ENCODE data around the gene HEBP1.

Gene HEBP1

DNA sequence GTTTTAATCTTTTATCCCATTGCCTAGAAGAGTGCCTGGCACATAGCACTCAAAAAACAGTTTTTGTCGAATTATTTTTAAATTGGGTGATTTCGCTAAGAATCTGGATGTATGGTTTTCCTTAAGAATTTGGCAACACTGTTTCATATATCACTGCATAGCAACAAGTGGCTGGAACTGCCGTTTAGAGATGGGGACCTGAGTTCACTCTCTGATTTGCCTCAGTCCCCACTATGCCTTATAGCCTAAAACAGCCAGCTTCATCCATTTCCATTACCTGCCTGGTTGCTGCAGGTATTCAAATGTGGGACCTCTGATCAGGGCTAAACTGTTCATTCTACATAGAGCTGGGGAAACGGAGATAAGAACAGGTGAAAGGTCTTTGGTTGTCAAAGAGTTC, 1.8 kb downstream of the HEBP1 start:
- DNase-seq (ENCODE audit: low read depth, low spot score) = no peak
- TF ChIP-seq, protein P1, sequence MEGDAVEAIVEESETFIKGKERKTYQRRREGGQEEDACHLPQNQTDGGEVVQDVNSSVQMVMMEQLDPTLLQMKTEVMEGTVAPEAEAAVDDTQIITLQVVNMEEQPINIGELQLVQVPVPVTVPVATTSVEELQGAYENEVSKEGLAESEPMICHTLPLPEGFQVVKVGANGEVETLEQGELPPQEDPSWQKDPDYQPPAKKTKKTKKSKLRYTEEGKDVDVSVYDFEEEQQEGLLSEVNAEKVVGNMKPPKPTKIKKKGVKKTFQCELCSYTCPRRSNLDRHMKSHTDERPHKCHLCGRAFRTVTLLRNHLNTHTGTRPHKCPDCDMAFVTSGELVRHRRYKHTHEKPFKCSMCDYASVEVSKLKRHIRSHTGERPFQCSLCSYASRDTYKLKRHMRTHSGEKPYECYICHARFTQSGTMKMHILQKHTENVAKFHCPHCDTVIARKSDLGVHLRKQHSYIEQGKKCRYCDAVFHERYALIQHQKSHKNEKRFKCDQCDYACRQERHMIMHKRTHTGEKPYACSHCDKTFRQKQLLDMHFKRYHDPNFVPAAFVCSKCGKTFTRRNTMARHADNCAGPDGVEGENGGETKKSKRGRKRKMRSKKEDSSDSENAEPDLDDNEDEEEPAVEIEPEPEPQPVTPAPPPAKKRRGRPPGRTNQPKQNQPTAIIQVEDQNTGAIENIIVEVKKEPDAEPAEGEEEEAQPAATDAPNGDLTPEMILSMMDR (IDR thresholded peaks at IDR 0.05; ENCODE audit: insufficient read depth, low read length, missing control alignments) = no peak
- POLR2A ChIA-PET = no interaction called here
- CTCF ChIA-PET = interaction anchor here (0.6 to 3.4 kb wide), 7 partner anchors 8 to 215 kb away, joined by 3 to 22 read pairs (median 5); no protein-coding TSS in a partner anchor
- H3K4me3 ChIP-seq (ENCODE audit: low read depth, low read length) = no peak overlapping the region

- no peak overlapping the region for H3K4me3 ChIP-seq (ENCODE audit: low read depth, low read length)
- TF ChIP-seq, protein P1 (IDR thresholded peaks at IDR 0.05; ENCODE audit: insufficient read depth, low read length, missing control alignments) = no peak
- ChIA-PET POLR2A (no interaction called here), CTCF (interaction anchor here (0.9 to 3.4 kb wide), 6 partner anchors 11 to 215 kb away, joined by 3 to 22 read pairs (median 6); no protein-coding TSS in a partner anchor)
- no peak for DNase-seq (ENCODE audit: low read depth, low spot score)
Observed at GRCh38 chr12:12997734-12998133, 2.3 kb downstream of the HEBP1 start.

DNA sequence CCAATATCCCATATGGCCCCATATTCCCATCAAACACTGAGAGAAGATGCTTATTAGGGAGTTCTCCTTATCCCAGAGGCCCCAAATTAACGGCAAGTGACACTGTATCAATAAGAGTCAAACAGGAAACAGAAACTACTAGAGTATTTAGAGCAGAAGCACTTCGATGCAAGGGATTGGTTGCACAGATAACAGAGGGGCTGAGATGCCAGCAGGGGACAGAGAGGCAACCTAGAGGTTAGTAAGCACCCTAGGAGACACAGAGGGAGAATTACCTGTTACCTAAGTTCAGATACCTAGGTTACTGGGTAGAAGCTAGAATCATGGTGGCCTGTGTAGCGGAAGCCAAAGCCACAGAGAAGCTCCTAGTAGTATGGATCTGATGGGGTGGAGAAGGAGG, 2.9 kb downstream of the HEBP1 start:
- TF ChIP-seq, protein P1 (IDR thresholded peaks at IDR 0.05; ENCODE audit: insufficient read depth, low read length, missing control alignments) = no peak
- CTCF ChIA-PET = interaction anchor here (0.9 to 3.4 kb wide), 8 partner anchors 11 to 216 kb away, joined by 3 to 22 read pairs (median 5); no protein-coding TSS in a partner anchor
- DNase-seq (ENCODE audit: low read depth, low spot score) = no peak
- POLR2A ChIA-PET = no interaction called here
- H3K4me3 ChIP-seq (ENCODE audit: low read depth, low read length) = no peak overlapping the region

- POLR2A ChIA-PET = no interaction called here
- CTCF ChIA-PET = interaction anchor here (0.6 to 3.4 kb wide), 5 partner anchors 12 to 217 kb away, joined by 3 to 22 read pairs (median 5); no protein-coding TSS in a partner anchor
- TF ChIP-seq, protein P1 (IDR thresholded peaks at IDR 0.05; ENCODE audit: insufficient read depth, low read length, missing control alignments) = no peak
- DNase-seq (ENCODE audit: low read depth, low spot score) = no peak
- no peak overlapping the region for H3K4me3 ChIP-seq (ENCODE audit: low read depth, low read length)
Observed at GRCh38 chr12:12996209-12996608, 3.9 kb downstream of the HEBP1 start.

- POLR2A ChIA-PET = interaction anchor here (1.2 kb wide), 1 partner anchor 217 kb away, joined by 3 read pairs; no protein-coding TSS in a partner anchor
Observed at GRCh38 chr12:12995088-12995487, 5.0 kb downstream of the HEBP1 start.

GRCh38 chr12:12993367-12993766, 6.7 kb downstream of the HEBP1 start:
- POLR2A ChIA-PET = interaction anchor here (0.6 to 0.7 kb wide), 2 partner anchors 13 to 45 kb away, joined by 3 read pairs; no protein-coding TSS in a partner anchor
- no peak overlapping the region for H3K4me3 ChIP-seq (ENCODE audit: low read depth, low read length)
- DNase-seq (ENCODE audit: low read depth, low spot score) = no peak
- CTCF ChIA-PET = interaction anchor here (0.8 to 7.3 kb wide), 7 partner anchors 9 to 241 kb away, joined by 3 to 43 read pairs (median 4); no protein-coding TSS in a partner anchor
- TF ChIP-seq, protein P1 (IDR thresholded peaks at IDR 0.05; ENCODE audit: insufficient read depth, low read length, missing control alignments) = no peak

More at GRCh38 chr12:12995088-12995487, 5.0 kb downstream of the HEBP1 start:
- no peak overlapping the region for H3K4me3 ChIP-seq (ENCODE audit: low read depth, low read length)
- no peak for DNase-seq (ENCODE audit: low read depth, low spot score)
- TF ChIP-seq, protein P1 (IDR thresholded peaks at IDR 0.05; ENCODE audit: insufficient read depth, low read length, missing control alignments) = no peak
- CTCF ChIA-PET = interaction anchor here (0.7 to 7.3 kb wide), 4 partner anchors 10 to 217 kb away, joined by 3 to 43 read pairs (median 4); no protein-coding TSS in a partner anchor

Data from AG04449 (cell line).